ENCODE results near the gene NGEF.

DNA sequence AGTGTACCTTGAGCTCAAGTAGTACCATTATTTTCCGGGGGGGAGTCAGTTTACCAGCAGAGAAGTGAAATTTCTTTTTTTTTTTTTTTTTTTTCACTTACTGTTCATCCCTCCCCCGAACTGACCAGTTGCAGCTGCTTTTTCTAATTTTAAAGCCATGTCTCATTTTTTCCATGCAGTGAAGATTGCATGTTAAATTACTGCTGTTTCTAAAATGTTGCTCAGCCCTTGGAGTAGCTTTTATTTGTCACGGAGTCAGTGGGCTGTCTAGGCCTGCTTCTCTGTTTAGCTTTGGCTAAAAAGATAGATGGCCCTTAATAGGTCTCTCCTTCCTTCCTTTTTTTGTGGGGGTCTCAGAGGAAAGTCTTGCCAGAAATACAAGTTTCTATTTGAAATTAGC is 70.2 kb downstream of the NGEF start:
- TF ChIP-seq, protein P1, sequence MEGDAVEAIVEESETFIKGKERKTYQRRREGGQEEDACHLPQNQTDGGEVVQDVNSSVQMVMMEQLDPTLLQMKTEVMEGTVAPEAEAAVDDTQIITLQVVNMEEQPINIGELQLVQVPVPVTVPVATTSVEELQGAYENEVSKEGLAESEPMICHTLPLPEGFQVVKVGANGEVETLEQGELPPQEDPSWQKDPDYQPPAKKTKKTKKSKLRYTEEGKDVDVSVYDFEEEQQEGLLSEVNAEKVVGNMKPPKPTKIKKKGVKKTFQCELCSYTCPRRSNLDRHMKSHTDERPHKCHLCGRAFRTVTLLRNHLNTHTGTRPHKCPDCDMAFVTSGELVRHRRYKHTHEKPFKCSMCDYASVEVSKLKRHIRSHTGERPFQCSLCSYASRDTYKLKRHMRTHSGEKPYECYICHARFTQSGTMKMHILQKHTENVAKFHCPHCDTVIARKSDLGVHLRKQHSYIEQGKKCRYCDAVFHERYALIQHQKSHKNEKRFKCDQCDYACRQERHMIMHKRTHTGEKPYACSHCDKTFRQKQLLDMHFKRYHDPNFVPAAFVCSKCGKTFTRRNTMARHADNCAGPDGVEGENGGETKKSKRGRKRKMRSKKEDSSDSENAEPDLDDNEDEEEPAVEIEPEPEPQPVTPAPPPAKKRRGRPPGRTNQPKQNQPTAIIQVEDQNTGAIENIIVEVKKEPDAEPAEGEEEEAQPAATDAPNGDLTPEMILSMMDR (IDR thresholded peaks at IDR 0.05) = no peak
- TF ChIP-seq FOXP1 (CRISPR knock-in tag; IDR thresholded peaks at IDR 0.05; ENCODE audit: borderline replicate concordance) (no peak), CBFB (CRISPR knock-in tag; IDR thresholded peaks at IDR 0.05; ENCODE audit: low read depth) (no peak)
